GM19238 (cell line): Measurements from ENCODE around the gene ADGRE1.

ENCODE experiments used
- DNase-seq: peaks from one replicate; pipeline ENCODE4 v3.0.0; 2011; ENCODE audit warnings: low spot score; ENCODE audit not compliant: insufficient read length

The ADGRE1 gene

GRCh38 chr19:6875218-6875617 is 12.2 kb upstream of the ADGRE1 start:
- DNase-seq, result no peak

GRCh38 chr19:6876748-6877147 is 10.6 kb upstream of the ADGRE1 start:
- no peak for DNase-seq

- no peak for DNase-seq
Measured at GRCh38 chr19:6877766-6878165, 9.6 kb upstream of the ADGRE1 start.

DNA sequence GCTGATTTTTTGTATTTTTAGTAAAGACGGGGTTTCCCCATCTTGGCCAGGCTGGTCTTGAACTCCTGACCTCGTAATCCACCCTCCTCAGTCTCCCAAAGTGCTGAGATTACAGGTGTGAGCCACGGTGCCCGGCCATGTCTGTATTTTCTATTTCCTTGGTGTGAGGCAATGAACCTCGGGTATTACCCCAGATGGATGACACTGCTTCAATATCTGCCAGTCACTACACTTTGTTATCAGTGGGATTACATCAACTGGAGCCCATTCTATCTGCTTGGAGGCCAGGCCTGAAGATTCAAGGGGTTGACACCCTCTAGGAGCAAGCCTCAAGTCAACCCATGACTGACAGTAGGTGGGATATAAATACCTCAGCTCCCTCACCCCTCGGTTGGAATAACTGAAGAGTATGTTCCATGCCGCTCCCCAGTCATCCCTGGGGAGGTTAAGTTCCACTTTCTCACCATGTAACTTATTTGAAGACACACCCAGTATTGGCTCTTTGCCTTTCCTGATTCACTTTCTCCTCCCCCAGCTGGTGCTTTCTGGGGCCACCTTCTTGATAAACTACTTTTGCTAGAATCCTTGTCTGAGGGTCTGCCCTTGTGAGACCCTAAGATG is 992 bp upstream of the ADGRE1 start:
- no peak for DNase-seq

DNA sequence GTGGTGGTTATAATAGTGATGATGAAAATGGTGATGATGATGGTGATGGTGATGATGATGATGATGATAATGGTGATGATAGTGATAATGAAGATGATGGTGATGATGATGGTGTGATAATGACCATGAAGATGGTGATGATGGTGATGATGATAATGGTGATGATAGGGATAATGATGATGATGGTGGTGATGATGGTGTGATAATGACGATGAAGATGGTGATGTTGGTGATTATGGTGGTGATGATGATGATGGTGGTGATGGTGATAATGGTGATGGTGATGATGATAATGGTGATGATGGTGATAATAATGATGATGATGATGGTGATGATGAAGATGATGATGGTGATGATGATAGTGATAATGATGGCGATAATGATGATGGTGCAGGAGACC is 1.6 kb downstream of the ADGRE1 start:
- DNase-seq, result no peak

GRCh38 chr19:6890401-6890913 is 3.1 kb downstream of the ADGRE1 start:
- no peak for DNase-seq

- DNase-seq, result no peak
Measured at GRCh38 chr19:6890938-6891337, 3.6 kb downstream of the ADGRE1 start.

DNA sequence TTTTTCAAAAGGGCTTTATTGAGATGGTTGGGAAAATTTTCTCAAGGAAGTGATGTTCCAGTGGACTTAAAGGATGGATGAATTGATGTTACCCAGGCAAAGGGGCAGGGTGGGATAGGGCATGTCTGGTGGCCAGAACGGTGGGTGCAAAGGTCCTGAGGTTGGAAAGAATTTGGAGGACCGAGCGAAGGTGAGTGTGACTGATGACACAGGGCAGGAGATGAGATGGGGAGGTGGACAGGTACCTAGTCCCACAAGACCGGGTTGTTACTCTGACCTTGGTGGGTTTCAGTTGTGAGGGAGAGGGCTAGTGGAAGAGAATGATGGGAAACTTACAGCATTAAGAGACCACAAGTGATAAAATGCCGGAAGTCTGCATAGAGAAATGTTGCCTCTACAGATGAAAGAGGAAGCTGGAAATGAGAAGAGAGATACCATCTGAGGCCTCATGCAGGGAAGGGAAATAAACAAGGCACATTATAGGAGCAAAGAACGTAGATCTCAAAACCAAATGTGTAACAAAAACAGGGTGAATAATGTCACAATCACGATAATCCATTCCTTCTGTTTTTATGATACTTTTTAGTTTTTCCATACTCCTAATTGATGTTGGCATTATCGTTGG is 4.5 kb downstream of the ADGRE1 start:
- no peak for DNase-seq

DNA sequence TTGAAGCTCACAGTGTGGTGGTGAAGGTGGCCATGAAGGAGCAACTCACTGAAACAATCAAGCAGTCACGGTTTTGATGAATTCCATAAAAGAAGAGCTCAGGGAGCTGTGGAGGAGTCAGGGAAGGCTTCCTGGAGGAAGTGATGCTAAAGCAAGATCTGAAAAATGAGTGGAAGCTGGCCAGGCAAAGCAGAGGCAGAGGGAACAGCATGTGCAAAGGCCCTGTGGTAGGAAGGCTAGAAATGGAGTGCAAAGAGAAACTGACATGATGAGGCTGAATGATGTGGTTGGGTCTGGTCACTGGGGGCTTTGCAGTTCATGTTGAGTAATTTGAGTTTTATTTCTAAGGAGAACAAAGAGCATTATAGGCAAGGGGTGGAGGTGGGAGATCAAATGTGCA is 6.9 kb downstream of the ADGRE1 start:
- no peak for DNase-seq

GRCh38 chr19:6903446-6903845 is 16.1 kb downstream of the ADGRE1 start:
- no peak for DNase-seq

GRCh38 chr19:6906559-6907060 is 19.2 kb downstream of the ADGRE1 start:
- no peak for DNase-seq

DNA sequence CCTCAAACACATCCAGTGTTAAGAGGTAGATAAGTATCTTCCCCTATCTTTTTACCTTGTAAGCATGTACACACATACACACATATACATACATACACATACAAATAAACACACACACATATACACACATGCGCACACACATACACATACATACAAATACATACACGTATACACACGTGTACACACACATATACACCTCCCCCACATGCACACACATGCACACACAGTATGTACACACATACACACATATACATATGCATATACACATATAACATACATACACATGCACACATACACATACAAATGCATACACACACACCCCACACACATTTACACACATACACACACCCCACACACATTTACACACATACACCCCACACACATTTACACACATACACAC is 24.1 kb downstream of the ADGRE1 start:
- no peak for DNase-seq

DNA sequence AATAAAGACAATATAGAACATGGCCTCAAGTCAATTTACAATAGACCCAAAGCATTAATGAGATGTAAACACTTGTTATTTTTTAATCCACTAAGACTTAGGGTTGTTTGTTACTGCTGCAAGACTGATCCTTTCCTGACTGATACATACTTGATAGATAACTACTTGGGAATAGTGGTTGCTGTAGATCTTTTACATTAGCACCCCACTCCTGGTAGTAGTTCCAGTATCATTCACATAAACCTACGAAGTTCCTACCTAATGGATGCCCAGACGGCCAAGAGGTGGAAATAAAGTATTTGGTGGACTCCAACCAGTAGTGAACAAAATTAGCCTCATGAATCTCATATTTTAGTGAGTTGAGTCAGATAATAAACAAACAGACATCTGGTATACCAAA is 26.9 kb downstream of the ADGRE1 start:
- no peak for DNase-seq

GRCh38 chr19:6916952-6917351 is 29.6 kb downstream of the ADGRE1 start:
- DNase-seq, result no peak

- DNase-seq, result no peak
Measured at GRCh38 chr19:6925386-6925785, 38.0 kb downstream of the ADGRE1 start.

DNA sequence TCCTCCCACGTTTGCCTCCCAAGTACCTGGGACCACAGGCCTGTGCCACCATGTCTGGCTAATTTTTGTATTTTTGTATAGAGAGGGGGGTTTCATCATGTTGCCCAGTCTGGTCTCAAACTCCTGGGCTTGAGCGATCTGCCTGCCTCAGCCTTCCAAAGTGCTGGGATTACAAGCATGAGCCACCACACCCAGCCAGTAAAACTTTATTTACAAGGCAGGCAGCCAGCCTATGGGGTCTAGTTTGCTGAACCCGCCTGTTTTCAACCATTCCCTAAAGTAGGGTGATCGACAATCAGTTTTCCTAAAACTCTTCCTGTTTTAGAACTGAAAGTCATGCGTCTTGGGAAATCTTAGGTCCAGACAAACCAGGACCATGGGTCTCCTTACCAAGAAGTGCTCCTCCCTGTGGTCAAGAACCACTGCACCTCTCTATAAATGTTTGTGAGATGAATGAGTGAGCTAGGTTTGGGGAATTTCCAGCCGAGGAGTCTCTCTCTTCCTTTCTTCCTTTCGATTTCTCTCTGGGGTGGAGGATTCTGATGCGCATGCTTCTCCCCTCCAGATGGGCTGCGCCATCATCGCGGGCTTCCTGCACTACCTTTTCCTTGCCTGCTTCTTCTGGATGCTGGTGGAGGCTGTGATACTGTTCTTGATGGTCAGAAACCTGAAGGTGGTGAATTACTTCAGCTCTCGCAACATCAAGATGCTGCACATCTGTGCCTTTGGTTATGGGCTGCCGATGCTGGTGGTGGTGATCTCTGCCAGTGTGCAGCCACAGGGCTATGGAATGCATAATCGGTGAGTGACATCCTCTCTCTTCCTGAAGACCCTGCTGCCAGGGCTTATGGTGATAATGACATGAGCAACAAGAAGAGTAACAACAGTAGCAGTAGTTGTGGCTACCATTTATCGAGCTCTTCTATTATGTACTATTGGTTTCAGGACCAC is 38.7 kb downstream of the ADGRE1 start:
- no peak for DNase-seq

DNA sequence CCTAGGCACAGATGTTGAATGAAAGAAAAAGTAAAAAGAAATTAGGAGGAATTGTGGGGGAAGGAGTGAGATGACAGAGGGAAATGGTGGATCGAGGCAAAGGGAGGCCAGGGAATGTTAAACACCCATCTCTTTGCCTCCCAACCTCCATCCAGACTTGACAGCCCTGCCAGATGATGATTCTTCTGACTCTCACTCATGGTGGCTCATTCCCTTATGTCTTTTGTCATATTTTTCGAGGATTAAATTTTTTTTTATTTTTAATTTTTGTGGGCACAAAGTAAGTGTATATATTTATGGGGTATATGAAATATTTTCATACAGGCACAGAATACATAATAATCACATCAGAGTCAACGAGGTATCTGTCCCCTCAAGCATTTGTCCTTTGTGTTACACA is 42.8 kb downstream of the ADGRE1 start:
- DNase-seq, result no peak

DNA sequence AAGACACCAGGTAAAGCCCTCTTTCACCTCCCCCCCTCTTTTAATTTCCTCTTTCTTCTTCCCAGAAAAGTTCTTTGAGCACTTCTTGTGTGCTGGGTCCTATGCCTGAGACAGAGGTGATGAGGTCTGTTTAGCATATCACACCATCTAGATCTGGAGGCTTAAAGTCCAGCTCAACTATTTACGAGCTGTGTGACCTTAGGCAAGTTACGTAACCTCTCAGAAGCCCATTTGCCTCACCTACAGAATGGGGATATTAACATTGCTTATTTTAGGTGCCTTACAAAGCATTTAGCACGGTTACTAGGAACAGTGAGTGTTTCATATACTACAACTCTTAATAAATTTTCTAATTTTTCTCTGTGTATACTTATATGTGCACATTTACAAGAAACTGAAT is 47.7 kb downstream of the ADGRE1 start:
- no peak for DNase-seq

GRCh38 chr19:6935618-6936017 is 48.2 kb downstream of the ADGRE1 start:
- DNase-seq, result no peak

- DNase-seq, result no peak
Measured at GRCh38 chr19:6945733-6946132, 58.4 kb downstream of the ADGRE1 start.

DNA sequence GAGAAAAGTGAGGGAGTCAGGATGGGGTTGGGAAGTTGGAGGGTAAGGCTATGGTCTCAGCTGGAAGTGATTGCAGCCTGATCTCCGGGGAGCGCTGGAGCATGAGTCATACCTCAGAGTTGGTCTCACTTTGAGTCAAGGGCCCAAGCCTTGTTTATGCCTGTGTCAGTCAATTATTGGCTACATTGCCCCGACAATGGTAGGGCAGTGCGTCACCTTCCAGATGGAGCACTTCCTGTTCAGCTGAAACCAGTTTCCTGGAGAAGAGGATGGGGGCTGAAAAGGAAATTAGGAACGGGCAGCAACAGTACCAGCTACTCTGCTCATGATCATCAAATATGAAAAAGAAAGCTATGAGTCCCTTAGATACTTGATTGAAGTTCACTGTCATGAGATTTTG is 60.4 kb downstream of the ADGRE1 start:
- peak; percentile 34 for DNase-seq

GRCh38 chr19:6948884-6949283 is 61.5 kb downstream of the ADGRE1 start:
- DNase-seq, result no peak
